UCSD-AML1 (cell line): ENCODE data around the gene SPEM3.

ENCODE experiments used
- DNase-seq: peaks from one replicate; lab custom pipeline; 2025; ENCODE audit not compliant: unreplicated experiment; lab: John Stamatoyannopoulos, UW

Gene SPEM3

DNA sequence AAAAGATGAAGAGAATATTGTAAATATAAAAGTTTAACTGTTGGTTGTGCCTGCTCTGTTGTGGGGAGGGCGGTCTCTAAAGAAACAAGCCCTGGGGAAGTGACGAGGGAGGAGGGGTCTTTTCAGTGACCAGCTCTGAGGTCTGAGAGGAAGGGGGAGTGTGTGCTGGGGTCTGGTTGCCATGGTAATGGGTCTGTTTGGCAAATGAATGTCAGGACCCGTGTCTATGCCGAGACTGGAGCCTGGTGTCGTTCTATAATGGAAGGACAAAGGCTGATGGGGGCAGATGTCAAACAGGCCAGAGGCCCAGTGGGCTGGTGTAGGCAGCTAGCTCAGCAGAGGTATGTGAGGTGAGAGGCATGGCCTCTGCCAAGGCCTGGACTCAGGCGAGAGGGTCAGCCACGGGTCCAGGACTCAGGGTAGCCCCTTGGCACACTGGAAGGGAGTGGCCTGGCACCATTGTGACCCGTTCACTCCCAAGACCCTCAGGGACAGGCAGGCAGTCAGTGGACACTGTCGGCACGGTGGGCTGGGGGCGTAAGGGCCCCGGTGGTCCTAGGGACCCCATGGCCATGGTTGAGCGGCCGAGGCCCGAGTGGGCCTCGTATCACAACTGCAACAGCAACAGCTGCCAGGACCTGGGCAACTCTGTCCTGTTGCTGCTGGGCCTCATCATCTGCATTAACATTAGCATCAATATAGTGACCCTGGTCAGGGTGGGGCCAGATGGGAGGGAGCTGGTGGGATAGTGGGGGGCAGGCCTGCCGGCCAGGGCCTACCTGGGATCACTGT is 8.6 kb upstream of the SPEM3 start, which contains the start of gene SPEM1:
TSS of gene SPEM1 (plus strand) at position 506 of the 792 bp plus-strand sequence. CDS start at position 567, 61 bp downstream.
- DNase-seq = no peak

DNA sequence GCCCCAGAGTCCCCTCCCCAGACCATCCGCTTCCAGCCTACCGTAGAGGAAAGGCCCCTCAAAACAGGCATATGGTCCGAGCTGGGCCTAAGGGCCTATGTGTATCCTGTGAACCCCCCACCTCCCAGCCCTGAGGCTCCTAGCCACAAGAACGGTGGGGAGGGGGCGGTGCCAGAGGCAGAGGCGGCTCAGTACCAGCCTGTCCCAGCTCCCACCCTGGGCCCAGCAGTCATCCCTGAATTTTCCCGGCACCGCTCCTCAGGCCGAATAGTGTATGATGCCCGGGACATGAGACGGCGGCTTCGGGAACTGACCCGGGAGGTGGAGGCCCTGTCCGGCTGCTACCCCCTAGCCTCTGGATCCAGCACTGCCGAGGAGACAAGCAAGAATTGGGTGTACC is 7.5 kb upstream of the SPEM3 start:
- DNase-seq = no peak

DNA sequence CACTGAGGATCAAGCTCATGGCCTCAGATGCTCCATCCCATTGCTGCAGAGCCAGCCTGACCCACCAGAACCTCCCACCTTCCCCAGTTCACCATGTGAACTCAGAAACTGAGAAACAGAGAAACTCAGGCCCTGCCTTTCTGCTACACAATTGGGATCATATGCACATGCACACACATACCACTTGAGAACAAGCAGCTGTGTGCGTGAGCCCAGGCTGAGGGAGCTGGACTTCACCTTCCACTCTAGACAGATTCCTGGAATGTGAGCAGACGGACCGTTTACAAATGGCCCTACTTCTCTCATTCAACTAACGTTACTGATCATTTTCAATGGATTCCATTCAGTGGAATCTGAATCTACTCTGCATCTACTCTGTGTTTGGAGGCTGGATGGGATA is 5.0 kb upstream of the SPEM3 start:
- no peak for DNase-seq

DNA sequence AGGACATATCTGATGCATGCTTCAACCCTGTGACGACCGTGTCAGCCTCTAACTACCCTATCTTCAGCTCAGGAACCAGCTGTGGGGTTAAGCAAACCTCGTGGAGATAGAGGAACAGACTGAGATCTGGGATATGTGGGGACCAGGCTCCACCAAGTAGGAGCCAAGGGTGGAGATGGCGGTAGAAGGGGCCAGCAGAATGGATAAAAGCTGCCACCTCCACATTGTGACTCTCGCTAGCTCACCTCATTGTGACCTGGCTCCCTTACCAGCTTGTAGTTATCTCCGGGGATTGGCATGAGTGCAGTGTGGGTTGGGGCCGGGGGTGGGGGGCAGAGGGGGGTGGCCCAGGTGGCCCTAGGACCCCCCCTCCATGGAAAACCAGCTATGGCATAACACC is 3.3 kb upstream of the SPEM3 start, which contains the start of gene SPEM2:
TSS of gene SPEM2 (plus strand) at position 301 of the 400 bp plus-strand sequence. CDS start at position 374, 73 bp downstream.
- DNase-seq = no peak

DNA sequence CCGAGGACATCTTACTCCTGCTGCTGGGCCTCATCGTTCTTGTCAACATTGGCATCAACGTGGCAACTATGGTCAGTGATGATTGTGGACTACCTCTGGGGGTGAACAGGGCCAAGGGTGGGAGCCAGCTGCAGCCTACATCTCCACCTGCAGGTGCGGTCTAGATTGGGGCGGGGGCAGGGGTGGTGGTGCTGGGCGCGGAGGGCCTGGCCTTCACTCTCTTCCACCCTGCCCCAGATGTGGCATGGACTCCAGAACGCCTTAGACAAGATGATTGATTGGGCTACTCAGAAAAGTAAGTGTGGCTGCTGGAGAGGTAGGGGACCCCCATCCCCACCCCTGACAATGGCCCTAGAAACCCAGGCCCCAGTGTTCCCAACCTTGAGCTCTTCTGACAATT is 2.9 kb upstream of the SPEM3 start:
- DNase-seq = no peak

DNA sequence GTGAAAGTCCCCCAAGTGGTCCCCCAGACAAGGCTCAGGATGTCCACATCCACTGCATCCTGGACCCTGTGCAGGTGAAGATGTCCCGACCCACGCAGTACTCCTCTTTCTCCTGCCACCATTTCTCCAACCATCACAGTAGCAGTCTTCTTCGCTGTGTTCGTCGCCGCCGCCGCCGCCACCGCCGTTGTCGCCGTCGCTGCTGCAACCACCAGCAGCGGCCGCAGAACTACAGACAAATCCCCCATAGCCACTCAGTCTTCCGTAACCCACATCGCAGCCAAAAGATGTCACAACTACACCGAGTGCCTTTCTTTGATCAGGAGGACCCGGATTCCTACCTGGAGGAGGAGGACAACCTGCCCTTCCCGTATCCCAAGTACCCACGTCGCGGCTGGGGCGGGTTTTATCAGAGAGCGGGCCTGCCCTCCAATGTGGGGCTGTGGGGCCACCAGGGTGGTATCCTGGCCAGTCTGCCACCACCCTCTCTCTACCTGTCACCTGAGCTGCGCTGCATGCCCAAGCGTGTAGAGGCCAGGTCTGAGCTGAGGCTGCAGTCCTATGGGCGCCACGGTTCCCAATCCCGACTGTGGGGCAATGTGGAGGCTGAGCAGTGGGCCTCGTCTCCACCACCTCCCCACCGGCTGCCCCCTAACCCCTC is 2.3 kb upstream of the SPEM3 start:
- no peak for DNase-seq

DNA sequence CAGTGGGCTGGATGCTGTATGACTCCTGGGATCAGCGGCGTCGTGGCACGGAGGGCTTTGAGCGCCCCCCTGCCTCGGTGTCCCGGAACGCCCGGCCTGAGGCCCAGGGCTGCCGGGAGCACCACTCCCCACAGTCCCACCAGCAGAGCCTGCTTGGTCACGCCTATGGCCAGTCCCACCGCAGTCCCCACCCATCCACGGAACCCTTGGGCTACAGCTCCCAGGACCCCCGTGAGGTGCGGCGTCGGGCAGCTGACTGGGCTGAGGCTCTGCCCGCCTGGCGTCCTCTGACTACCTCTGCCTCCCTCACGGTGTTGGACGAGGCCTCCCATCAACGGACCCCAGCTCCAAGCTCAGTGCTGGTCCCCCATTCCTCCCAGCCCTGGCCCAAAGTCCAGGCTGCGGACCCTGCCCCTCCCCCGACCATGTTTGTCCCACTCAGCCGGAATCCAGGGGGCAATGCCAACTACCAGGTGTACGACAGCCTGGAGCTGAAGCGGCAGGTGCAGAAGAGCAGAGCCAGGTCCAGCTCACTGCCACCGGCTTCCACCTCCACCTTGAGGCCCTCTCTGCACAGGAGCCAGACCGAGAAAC is 1.7 kb upstream of the SPEM3 start:
- no peak for DNase-seq

DNA sequence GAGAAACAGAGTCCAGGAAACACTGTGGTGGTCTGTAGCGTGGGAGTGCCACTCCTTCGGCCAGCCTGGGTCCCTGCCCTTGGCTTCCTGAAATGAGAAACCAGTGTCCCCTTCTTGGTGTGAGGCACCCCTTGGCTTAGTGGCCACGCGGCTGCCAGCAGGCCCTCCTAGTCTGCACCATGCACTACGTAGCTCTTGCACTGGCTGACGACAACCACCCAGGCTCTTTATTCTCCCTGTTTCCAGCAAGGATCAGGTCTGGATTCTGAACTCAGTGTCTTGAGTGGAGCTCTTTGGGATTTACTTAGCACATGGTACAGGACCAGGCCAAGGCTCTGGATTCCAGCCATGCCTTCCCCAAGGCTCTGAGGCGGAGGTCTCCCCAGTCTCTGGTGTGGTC is 1.1 kb upstream of the SPEM3 start:
- DNase-seq = no peak

DNA sequence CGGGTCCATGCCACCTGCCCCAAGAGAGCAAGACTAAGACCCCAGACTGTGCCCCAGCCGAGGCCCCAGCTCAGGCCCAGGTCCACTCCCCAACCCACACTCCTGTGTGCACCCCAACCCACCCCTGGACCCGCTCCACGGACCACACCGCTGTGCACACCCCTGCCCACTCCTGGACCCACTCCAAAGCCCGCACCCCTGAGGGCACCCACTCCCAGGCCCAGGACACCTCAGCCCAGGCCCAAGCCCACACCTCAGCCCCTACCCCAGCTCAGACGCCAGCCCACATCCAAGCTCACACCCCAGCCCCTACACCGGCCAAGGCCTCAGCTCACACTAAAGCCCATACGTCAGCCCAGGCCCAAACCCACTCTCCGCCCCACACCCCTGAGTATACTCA is 1.1 kb downstream of the SPEM3 start:
- DNase-seq = no peak

DNA sequence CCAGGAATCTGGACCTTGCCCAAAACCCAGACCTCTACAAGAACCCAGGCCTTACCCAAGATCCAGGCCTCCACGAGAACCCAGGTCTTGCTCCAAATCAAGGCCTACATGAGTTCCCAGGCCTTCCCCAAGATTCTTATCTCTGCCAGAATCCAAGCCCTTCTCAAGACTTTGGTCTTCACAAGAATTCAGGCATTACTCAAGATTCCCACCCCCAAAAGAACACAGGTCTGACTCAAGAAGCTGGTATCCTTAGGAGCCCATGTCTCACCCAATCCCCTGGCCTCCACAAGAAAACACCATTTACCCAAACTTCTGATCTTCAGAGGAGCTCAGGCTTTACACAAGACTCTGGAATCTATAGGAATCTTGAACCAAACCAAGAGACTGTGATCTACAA is 2.6 kb downstream of the SPEM3 start:
- DNase-seq = no peak

DNA sequence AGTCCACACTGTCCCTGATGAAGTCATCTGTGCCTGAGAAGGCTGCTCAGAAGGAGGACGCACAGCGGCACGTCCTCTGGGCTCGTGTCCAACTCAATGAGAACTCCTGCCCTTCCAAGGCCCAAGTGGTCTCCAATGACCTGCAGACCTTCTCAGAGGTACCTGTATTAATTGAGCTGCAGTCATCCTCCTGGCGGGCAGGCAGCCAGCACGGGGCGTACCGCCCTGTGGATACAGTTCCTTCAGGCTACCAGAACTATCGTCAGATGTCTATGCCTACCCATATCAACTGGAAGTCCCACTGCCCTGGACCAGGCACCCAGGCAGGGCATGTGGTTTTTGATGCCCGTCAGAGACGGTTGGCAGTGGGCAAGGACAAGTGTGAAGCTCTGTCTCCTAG is 3.6 kb downstream of the SPEM3 start:
- no peak for DNase-seq

DNA sequence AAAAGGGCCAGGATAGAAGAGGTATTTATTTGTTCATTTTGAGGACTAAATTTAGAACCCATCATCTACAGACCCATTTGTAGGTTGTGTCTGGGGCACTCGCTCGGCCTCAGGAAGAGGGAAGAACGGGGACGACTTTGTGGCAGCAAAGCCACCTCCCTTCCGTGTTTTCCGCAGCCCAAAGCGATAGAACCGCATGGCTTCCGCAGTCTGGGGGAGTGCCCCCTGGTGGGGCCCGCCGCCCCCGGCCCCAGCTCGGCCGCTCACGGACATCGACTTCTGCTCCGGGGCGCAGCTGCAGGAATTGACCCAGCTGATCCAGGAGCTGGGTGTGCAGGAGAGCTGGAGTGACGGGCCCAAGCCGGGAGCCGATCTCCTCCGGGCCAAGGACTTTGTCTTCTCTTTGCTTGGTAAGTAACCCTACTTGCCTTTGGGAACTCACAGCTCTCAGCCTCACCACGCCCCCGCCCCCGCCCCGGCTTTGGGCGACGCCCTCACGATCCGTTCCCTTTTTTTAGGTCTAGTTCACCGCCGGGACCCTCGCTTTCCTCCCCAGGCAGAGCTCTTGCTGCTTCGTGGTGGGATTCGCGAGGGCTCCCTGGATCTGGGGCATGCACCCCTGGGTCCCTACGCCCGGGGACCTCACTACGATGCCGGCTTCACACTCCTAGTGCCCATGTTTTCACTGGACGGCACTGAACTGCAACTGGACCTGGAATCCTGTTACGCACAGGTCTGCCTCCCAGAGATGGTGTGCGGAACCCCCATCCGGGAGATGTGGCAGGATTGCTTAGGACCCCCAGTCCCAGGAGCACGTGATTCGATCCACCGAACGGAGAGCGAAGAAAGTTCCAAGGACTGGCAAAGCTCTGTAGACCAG is 7.3 kb downstream of the SPEM3 start:
- DNase-seq = peak; percentile 81

DNA sequence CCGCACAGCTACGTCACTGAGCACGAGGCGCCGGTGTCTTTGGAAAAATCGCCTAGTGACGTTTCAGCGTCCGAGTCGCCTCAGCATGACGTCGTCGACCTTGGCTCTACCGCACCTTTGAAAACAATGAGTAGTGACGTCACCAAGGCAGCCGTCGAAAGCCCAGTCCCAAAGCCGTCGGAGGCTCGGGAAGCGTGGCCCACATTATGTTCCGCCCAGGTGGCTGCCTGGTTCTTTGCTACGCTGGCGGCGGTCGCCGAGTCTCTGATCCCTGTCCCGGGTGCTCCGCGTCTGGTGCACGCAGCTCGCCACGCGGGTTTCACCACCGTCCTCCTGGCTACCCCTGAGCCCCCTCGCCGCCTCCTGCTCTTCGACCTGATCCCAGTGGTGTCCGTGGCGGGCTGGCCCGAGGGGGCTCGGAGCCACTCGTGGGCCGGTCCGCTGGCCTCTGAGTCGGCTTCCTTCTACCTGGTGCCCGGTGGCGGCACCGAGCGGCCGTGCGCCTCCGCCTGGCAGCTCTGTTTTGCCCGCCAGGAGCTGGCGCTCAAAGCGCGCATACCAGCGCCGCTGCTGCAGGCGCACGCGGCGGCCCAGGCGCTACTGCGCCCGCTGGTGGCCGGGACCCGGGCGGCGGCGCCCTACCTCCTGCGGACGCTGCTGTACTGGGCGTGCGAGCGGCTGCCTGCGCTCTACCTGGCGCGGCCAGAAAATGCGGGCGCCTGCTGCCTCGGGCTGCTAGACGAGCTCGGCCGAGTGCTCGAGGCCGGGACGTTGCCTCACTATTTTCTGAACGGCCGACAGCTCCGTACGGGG is 8.1 kb downstream of the SPEM3 start:
- DNase-seq = peak; percentile 88

DNA sequence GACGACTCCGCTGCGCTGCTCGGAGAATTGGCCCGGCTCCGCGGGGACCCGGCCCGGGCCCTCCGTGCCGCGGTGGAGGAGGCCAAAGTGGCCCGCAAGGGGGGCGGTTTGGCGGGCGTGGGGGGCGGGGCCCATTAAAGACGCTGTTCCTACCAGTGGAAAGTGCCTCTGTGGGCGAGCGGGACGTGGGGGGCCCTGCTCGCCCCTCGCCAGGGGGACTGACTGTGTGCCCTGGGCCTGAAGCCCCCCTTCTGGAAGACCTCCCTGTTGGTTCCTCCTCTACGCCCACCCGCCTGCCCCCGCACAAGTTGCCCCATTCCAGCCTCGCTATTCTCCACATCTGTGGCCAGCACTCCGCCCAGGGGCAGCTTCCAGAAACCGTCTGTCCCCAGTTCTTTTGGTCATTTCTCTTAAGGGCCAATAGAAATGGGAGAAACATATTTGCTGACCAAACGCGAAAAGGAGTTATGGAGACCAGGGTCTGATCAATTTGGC is 8.8 kb downstream of the SPEM3 start:
- no peak for DNase-seq

DNA sequence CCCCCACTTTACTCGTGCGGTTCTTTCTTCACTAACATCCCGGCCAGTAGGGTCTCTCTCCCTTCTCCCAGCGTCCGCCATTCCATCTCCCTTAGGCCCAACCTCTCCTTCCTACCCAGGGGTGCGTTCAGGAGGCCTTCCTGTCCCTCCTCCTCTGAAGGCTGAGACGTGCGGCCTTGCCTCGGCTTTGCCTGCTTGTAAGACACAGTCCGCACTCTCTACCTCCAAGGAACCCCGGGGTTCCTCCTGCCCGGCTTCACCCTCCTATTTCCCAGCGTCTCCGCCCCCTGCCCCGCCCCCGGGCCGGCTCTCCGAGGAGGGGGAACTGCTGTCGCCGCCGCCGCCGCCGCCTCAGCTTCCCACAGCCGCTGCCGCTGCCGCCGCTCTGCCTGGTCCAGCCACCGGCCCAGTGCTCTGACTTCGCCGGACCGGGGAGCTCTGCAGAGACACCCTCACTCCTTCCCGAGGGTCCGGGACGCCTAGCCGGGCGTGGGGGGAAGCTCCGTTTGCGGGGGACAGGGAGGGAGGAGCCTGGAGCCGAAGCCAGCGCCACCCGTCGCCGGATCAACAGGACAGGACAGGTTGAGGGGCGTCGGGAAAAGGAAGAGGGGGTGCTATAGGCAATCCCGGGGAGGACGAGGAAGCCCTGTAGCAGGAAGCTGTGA is 9.4 kb downstream of the SPEM3 start:
- peak; percentile 72 for DNase-seq

DNA sequence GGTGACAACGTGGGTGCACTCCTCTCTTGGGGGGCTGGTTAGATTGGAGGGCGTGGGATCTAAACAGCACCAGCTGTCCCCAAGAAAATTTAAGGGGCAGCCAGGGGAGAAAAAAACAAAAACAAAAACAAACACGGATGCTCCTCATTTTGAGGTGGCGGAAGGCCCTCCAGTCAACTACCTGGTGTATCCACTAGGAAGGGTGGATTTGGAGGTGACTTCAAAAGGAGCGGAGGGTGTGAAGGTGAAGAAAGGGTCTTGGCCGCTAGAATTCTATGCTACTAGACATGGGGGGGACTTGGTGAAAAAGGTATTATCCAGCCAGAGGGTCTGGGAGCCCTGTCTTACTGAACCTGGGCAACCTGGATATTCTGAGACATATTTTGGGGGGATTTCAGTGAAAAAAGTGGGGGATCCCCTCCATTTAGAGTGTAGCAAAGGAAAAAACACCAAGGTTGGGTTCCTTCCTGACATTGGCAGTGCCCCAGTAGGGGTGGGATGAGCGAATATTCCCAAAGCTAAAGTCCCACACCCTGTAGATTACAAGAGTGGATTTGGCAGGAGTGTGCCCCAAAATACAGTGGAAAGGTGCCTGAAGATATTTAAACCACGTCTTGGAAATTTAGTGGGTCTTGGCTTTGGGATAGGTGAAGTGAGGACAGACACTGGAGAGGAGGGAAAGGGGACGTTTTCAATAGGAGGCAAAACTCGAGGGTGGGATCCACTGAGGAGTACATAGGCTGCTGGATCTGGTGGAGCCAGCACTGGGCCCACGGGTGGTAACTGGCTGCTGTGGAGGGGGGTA is 10.2 kb downstream of the SPEM3 start:
- no peak for DNase-seq

DNA sequence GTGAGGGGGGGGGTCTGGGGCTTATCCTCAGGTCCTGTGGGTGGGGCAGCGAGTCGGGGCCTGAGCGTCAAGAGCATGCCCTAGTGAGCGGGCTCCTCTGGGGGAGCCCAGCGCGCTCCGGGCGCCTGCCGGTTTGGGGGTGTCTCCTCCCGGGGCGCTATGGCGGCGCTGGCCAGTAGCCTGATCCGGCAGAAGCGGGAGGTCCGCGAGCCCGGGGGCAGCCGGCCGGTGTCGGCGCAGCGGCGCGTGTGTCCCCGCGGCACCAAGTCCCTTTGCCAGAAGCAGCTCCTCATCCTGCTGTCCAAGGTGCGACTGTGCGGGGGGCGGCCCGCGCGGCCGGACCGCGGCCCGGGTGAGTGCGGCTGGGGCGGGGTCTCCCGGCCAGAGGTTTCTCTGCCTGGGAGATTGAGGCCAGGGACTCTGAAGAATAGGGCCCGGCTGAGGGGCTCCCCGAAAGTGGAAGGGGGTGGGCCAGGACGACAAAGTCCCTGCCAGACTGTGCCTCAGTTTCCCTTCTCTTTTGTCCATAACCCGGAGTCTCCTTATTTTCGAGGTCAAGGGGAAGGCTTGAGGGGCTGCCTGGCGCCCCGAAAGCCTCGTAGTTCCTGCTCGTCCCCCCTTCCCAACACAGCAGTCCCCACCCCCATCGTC is 10.9 kb downstream of the SPEM3 start, which contains the start of gene FGF11:
TSS of gene FGF11 (plus strand) at position 51 of the 651 bp plus-strand sequence. CDS start at position 160, 109 bp downstream.
- DNase-seq = no peak
